ENCODE results near the gene ERN1.
A peak's percentile ranks its signal among the peaks of the same experiment; 100 is the strongest.

The ERN1 gene

DNA sequence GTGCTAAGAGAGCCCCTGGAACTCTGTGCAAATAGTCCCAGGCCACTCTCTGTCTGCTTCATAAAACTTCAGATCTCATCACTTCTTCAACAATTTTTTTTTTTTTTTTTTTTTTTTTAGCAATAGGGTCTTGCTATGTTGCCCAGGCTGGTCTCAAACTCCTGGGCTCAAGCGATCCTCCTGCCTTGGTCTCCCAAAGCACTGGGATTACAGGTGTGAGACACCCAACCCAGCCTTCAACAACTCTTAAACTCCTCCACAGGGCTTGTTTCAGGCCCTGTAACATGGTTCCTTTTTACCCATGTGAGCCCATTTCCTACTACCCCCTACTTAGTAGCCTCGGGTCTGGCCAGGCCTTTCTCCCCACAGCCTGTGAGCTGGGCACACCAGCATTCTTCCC lies 70.2 kb downstream of the ERN1 start:
- no peak for DNase-seq (ENCODE audit: low read depth in 2 of 2)

GRCh38 chr17:64058621-64059020 lies 71.3 kb downstream of the ERN1 start:
- DNase-seq (ENCODE audit: low read depth in 2 of 2): no peak

- DNase-seq (ENCODE audit: low read depth in 2 of 2): no peak
These were observed 72.2 kb downstream of the ERN1 start for GRCh38 chr17:64057701-64058263.

- no peak for DNase-seq (ENCODE audit: low read depth in 2 of 2)
These were observed 73.5 kb downstream of the ERN1 start for GRCh38 chr17:64056269-64057005.

- DNase-seq (ENCODE audit: low read depth in 2 of 2): no peak
These were observed 74.5 kb downstream of the ERN1 start for GRCh38 chr17:64055183-64056142.

DNA sequence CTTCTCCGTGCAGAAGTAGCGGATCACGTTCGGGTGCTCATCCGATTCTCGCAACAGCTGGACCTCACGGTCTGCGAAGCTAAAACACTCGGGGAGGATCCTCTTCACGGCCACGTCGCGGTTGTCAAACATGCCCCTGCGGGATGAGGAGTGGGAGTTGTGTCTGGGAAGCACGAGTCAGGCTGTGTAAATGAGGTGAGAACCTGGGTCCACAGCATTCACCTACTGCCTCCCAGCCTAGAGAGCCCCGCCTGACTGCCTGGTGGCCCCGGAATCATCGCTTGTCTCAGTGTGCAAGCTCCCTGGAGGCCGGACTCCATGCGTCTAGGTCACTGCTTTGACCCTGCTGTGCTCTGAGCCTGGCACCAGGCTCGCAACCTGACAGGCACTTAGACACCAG lies 75.6 kb downstream of the ERN1 start:
- no peak for DNase-seq (ENCODE audit: low read depth in 2 of 2)

DNA sequence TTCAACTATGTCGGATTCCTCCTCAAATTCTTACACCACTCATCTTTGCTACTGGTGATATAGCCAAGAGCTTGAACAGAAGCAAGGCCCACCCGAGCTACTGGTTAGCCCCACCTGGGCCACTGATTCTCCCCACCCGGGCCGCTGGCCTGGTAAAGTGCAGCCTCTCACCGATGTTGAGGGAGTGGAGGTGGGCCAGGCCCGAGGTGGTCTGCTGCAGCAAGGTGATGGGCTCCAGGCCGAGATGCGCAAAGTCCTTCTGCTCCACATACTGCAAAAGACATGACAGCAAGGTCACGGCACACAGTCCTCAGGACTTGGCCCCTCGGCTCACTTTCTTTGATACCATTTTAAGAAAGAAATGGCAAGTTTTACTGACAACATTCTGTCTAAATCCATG lies 76.8 kb downstream of the ERN1 start:
- DNase-seq (ENCODE audit: low read depth in 2 of 2): no peak

DNA sequence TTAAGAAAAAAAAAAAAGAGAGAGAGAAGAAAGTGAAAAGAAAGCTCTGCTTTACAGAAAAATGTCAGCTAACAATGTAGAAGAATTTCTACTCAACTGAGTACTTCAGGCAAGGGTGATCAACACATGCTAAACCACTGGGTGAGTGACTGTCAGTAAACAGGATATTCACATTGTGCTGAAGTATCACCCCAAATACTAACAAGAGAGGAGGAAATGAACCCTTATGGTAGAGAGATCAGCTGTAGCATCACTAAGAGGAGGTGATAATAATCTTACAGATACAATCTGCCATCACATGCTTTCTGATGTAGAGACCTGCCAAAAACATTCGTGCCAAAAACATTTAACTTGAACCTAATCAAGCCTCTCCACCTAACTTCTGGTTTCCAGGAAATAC lies 78.8 kb downstream of the ERN1 start:
- DNase-seq (ENCODE audit: low read depth in 2 of 2): no peak

DNA sequence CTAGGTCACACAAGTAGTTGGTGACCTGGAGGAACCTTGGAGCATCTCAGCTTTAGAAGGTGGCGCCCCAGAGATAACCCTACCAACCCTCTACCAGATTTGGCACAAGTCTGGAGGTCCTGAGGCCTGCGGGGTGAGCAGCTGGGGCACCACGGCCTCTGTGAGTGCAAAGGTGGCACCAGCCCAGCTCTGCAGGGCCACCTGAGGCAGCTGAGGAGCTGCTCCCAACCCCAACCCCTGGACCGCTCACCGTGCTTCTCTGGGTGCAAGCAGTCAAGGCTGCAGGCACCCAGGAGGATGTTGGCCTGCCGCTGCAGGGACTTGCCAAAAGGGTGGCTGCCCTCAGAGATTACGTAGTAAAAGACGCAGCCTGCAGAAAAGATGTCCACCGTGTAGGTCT lies 81.1 kb downstream of the ERN1 start:
- DNase-seq (ENCODE audit: low read depth in 2 of 2): no peak

GRCh38 chr17:64045176-64045575 lies 84.8 kb downstream of the ERN1 start:
- no peak for DNase-seq (ENCODE audit: low read depth in 2 of 2)

GRCh38 chr17:64042700-64043485 lies 87.1 kb downstream of the ERN1 start:
- no peak for DNase-seq (ENCODE audit: low read depth in 2 of 2)

DNA sequence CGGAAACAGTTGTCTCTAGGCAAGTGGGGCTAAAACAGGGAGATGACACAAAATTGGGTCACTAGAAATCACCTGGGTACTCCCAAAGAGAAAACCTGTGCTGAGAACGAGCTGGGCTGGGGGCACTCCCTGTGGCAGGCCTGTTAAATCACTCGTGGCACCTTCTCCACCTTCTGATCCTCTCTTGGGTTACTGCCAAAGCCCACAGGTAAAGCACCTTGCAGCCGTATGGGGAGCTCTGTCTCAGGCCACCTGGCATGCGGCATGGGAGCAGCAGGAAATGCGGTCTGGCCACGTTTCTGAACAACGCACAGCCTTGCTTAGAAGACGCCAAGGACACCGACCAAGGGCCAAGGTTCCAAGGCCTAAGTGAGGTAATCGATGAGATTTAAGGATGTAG lies 88.0 kb downstream of the ERN1 start:
- DNase-seq (ENCODE audit: low read depth in 2 of 2): no peak

- DNase-seq (ENCODE audit: low read depth in 2 of 2): no peak
These were observed 89.7 kb downstream of the ERN1 start for GRCh38 chr17:64040206-64040605.

DNA sequence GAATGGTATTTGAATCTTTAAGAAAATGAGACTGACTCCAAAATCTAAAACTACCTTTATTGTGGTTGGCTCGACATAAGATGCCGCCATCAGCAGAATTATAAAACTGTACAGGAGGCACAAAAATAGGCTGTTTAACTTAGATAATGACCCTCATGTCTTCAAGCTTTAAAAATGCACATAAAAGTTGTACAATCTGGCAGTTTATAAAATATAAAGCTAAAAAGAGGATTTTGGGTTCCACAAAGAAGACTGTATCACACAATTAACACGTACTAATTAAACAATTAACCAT lies 90.9 kb downstream of the ERN1 start:
- DNase-seq (ENCODE audit: low read depth in 2 of 2): no peak

- DNase-seq (ENCODE audit: low read depth in 2 of 2): no peak
These were observed 91.4 kb downstream of the ERN1 start for GRCh38 chr17:64038331-64039105.

DNA sequence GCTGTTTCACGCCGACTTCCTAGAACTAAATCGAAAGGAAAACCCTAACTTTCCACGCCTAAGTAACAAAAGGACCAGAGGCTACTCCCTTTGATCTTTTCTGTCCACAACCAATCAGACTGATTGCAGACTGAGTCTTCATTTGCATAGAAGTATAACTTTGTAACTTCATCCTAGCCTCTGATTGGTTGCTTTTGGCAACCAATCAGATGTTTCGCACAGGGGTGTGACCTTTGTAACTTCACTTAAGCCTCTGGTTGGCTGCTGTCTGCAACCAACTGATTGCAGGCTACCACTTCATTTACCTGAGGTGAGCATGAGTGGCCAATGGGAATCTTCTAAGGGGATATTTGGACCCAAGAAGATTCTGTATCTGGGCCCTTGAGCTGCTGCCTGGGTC lies 92.1 kb downstream of the ERN1 start:
- no peak for DNase-seq (ENCODE audit: low read depth in 2 of 2)

GRCh38 chr17:64037180-64037579 lies 92.8 kb downstream of the ERN1 start:
- DNase-seq (ENCODE audit: low read depth in 2 of 2): no peak

DNA sequence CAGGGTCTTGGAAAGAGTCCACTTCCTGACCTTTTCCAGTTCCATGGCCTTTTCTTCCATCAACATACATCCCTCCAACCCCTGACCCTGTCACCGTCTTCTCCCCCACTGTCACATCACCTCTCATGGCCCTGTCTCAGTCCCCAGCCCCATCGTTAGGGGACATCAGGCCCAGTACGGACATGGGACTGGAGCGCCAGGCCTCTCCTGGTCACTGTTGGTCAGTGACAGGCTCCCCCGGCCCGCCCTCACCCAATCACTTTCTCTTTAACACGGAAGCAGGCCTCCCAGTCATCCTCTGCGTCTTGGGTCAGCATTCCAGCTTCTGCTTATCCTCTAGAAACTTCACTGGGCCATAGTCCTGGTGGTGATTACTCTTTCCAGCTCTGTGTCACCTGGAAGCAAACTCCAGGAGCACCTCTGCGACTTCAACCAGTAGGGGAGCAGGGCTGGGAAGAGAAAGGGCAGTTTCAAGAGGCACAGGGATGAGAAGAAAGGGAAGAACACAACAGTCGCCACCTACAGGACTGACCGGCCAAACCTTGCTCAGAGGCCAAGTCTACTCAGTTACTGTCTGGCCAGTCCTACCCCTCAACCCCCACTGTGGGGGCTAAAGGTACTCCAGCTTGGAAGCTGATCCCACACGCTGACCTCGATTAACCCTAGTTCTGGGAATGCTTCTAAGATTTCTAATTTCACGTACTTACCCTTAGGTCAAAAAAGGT lies 93.6 kb downstream of the ERN1 start:
- no peak for DNase-seq (ENCODE audit: low read depth in 2 of 2)

DNA sequence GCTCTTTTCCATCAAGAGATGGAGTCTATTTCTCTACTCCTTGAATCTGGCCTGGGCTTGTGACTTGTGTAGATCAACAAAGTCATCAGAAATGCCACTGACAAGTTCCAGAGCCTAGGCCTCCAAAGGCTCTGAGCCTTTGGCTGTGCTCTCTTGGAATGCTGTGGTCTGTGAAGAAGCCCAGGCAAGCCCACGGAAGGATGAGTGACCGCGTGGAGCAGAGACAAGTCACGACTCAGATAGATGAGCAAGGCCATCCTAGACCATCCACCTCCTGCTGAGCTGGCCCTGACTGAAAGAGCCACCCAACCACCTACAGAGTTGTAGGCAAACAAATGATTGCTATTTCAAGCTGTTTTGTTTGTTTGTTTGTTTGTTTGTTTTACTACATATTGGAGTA lies 97.9 kb downstream of the ERN1 start:
- DNase-seq (ENCODE audit: low read depth in 2 of 2): no peak

GRCh38 chr17:64028874-64029464 lies 101.0 kb downstream of the ERN1 start:
- peak in 1 of 2 experiments; percentile 10 for DNase-seq (ENCODE audit: low read depth in 2 of 2)

Data from fibroblast of skin of left biceps (primary cell).